Panc1 (cell line): ENCODE results near the gene PRELID2. TPM values are rescaled to one million over a fixed set of nuclear protein-coding genes. Genes with fewer than 3 reads are reported as not detected.

Experiments
- ATAC-seq: fragments of 200-7000 bp; cut with Tn5 transposase; 2 replicates; pipeline ENCODE4 v1.9.1; 2020; ENCODE audit warnings: mild to moderate bottlenecking, moderate library complexity
- BruUV-seq: library from RNA; stranded (reverse); fragments of 400-500 nt; replicated peaks from 2 replicates; lab custom pipeline; 2021; lab: Mats Ljungman, UMichigan
- CTCF ChIA-PET: fragments of 300-600 bp; sonication (Branson Sonifier 250); formaldehyde crosslinking; loops from one replicate; lab custom pipeline; 2022; ENCODE audit warnings: antibody characterized with exemption; lab: Charles Lee
- POLR2A ChIA-PET: fragments of 300-600 bp; sonication (Branson Sonifier 250); formaldehyde crosslinking; loops from one replicate; lab custom pipeline; 2022; ENCODE audit warnings: antibody characterized with exemption; lab: Charles Lee
- DNase-seq: peaks from one replicate; pipeline ENCODE4 v3.0.0-alpha.2; 2010; ENCODE audit warnings: low read depth, low spot score
- H3K27ac ChIP-seq: 2 replicates; pipeline ENCODE4 v1.5.1; 2011; ENCODE audit warnings: mild to moderate bottlenecking, low read length, inconsistent platforms
- H3K27me3 ChIP-seq: fragments of 200-500 bp; sonication (Bioruptor generic); 2 replicates; pipeline ENCODE4 v1.6.0; 2014; ENCODE audit warnings: low read length, inconsistent platforms; ENCODE audit not compliant: control insufficient read depth, insufficient read depth
- H3K36me3 ChIP-seq: fragments of 200-500 bp; sonication (Bioruptor generic); 2 replicates; pipeline ENCODE4 v1.5.1; 2014; ENCODE audit warnings: inconsistent platforms, mild to moderate bottlenecking, low read length, moderate library complexity; ENCODE audit not compliant: control insufficient read depth, insufficient read depth
- H3K4me1 ChIP-seq: 2 replicates; pipeline ENCODE4 v1.5.1; 2011; ENCODE audit warnings: inconsistent platforms, mild to moderate bottlenecking, low read length, moderate library complexity; ENCODE audit not compliant: control insufficient read depth, insufficient read depth
- H3K4me3 ChIP-seq, 2 experiments: 2 replicates each; pipeline ENCODE4 v1.5.1; 2011 to 2012; ENCODE audit warnings: low read depth in 2 of 2, low read length in 2 of 2, mild to moderate bottlenecking in 2 of 2, inconsistent platforms in 1 of 2, moderate library complexity in 1 of 2
- H3K9me3 ChIP-seq: fragments of 200-500 bp; sonication (Bioruptor generic); 2 replicates; pipeline ENCODE4 v1.5.1; 2014; ENCODE audit warnings: low read depth, mild to moderate bottlenecking, inconsistent platforms, low read length, moderate library complexity; ENCODE audit not compliant: control insufficient read depth, insufficient read depth
- CTCF ChIP-seq: fragments of 450-650 bp; IDR thresholded peaks from 2 replicates; pipeline ENCODE4 v1.5.1; 2017; ENCODE audit warnings: mild to moderate bottlenecking
- POLR2AphosphoS5 ChIP-seq: IDR thresholded peaks from 2 replicates; pipeline ENCODE4 v1.6.1; 2012; ENCODE audit warnings: mild to moderate bottlenecking, low read depth, low read length, moderate library complexity
- REST ChIP-seq, 2 experiments: IDR thresholded peaks; 2 replicates each; pipeline ENCODE4 v1.6.1; 2011 to 2012; ENCODE audit warnings: low read depth in 2 of 2, control low read depth in 1 of 2, low read length in 1 of 2, mild to moderate bottlenecking in 1 of 2, moderate library complexity in 1 of 2; ENCODE audit not compliant: insufficient read depth in 1 of 2
- SIN3A ChIP-seq: IDR thresholded peaks from 2 replicates; pipeline ENCODE4 v1.6.1; 2012; ENCODE audit warnings: low read depth, mild to moderate bottlenecking, low read length, moderate library complexity, borderline replicate concordance; ENCODE audit not compliant: insufficient read depth
- TCF7L2 ChIP-seq: IDR thresholded peaks from 2 replicates; pipeline ENCODE4 v1.6.1; 2011; ENCODE audit warnings: mild to moderate bottlenecking, low read depth, low read length, inconsistent platforms
- in situ Hi-C: cut with HindIII; loops from 2 replicates; pipeline ENCODE4 v1.10.0; 2016; ENCODE audit warnings: low sequenced_read_pairs, low pct_unique_long_range_greater_than_20kb
- intact Hi-C: fragments of 100-400 bp; cut with micrococcal nuclease; formaldehyde crosslinking; loops from one replicate; pipeline ENCODE4 v1.10.0; 2022; ENCODE audit not compliant: unreplicated experiment
- total RNA-seq: library from RNA; stranded (reverse); gene quantifications from one replicate; pipeline ENCODE4 v1.2.1, GENCODE V29; 2021; ENCODE audit not compliant: unreplicated experiment

PRELID2 gene
- total RNA-seq, 1 experiment from 2014 or later = 15.4 TPM

GRCh38 chr5:145796318-145796717 lies 38.8 kb downstream of the PRELID2 start:
- no peaks in the 10 kb centered on the region for H3K27me3 ChIP-seq
- TF ChIP-seq SIN3A = no peak
- TF ChIP-seq CTCF = no peak
- TF ChIP-seq REST (IDR thresholded peaks at IDR 0.05; ENCODE audit: insufficient read depth in 1 of 2, low read depth in 2 of 2, low read length in 1 of 2) = no peak
- no peak for TF ChIP-seq TCF7L2
- no peak for TF ChIP-seq POLR2AphosphoS5
- ATAC-seq (no peak), DNase-seq (no peak)
- no peak overlapping the region for H3K27ac ChIP-seq
- in situ Hi-C loops (no loop called here), intact Hi-C loops (no loop called here)
- H3K4me3 ChIP-seq = no peak overlapping the region
- POLR2A ChIA-PET = no interaction called here
- no peaks in the 10 kb centered on the region for H3K36me3 ChIP-seq
- H3K9me3 ChIP-seq = no peaks in the 10 kb centered on the region
- CTCF ChIA-PET = no interaction called here
- no TSS peak for BruUV-seq
- no peaks in the 10 kb centered on the region for H3K4me1 ChIP-seq

- ChIA-PET POLR2A (no interaction called here), CTCF (no interaction called here)
- Histone ChIP-seq H3K27ac (no peak overlapping the region), H3K27me3 (no peaks in the 10 kb centered on the region), H3K9me3 (no peaks in the 10 kb centered on the region), H3K36me3 (no peaks in the 10 kb centered on the region), H3K4me3 (no peak overlapping the region), H3K4me1 (no peaks in the 10 kb centered on the region)
- DNase-seq = no peak
- no TSS peak for BruUV-seq
- no peak for ATAC-seq
- in situ Hi-C loops (no loop called here), intact Hi-C loops (no loop called here)
- TF ChIP-seq POLR2AphosphoS5 (no peak), TCF7L2 (no peak), SIN3A (no peak), CTCF (no peak), REST (IDR thresholded peaks at IDR 0.05; ENCODE audit: insufficient read depth in 1 of 2, low read depth in 2 of 2, low read length in 1 of 2) (peak in 1 of 2 experiments; percentile 65; a peak in 2 of 4 replicates)
Measured at GRCh38 chr5:145793574-145793973, 41.6 kb downstream of the PRELID2 start.
